ENCODE results near the gene ITGA11.

Gene ITGA11

GRCh38 chr15:68349151-68349550, 82.8 kb downstream of the ITGA11 start:
- DNase-seq, result peak; percentile 81

- DNase-seq, result no peak
Measured at GRCh38 chr15:68348606-68349005, 83.4 kb downstream of the ITGA11 start.

GRCh38 chr15:68348081-68348480, 83.9 kb downstream of the ITGA11 start:
- no peak for DNase-seq

GRCh38 chr15:68347392-68347791, 84.6 kb downstream of the ITGA11 start:
- DNase-seq, result peak; percentile 80

- peak; percentile 44 for DNase-seq
Measured at GRCh38 chr15:68346979-68347378, 85.0 kb downstream of the ITGA11 start.

- no peak for DNase-seq
Measured at GRCh38 chr15:68345481-68345880, 86.5 kb downstream of the ITGA11 start.

GRCh38 chr15:68344600-68344999, 87.4 kb downstream of the ITGA11 start:
- DNase-seq, result no peak

- DNase-seq, result no peak
Measured at GRCh38 chr15:68343579-68344225, 88.3 kb downstream of the ITGA11 start.

GRCh38 chr15:68341760-68342725, 89.9 kb downstream of the ITGA11 start:
- DNase-seq, result no peak

GRCh38 chr15:68340726-68341671, 91.0 kb downstream of the ITGA11 start:
- no peak for DNase-seq

- DNase-seq, result no peak
Measured at GRCh38 chr15:68339481-68339880, 92.5 kb downstream of the ITGA11 start.

GRCh38 chr15:68337826-68338225, 94.1 kb downstream of the ITGA11 start:
- no peak for DNase-seq

- DNase-seq, result no peak
Measured at GRCh38 chr15:68336516-68336915, 95.4 kb downstream of the ITGA11 start.

GRCh38 chr15:68335655-68336054, 96.3 kb downstream of the ITGA11 start:
- DNase-seq, result no peak

- no peak for DNase-seq
Measured at GRCh38 chr15:68335251-68335650, 96.7 kb downstream of the ITGA11 start.

- DNase-seq, result peak; percentile 90
Measured at GRCh38 chr15:68334661-68335124, 97.3 kb downstream of the ITGA11 start.

- DNase-seq, result peak; percentile 82
Measured at GRCh38 chr15:68333775-68334470, 98.0 kb downstream of the ITGA11 start.

GRCh38 chr15:68332266-68332665, 99.7 kb downstream of the ITGA11 start:
- no peak for DNase-seq

GRCh38 chr15:68330901-68331300, 101.1 kb downstream of the ITGA11 start:
- DNase-seq, result no peak

GRCh38 chr15:68330416-68330815, 101.5 kb downstream of the ITGA11 start:
- no peak for DNase-seq

- no peak for DNase-seq
Measured at GRCh38 chr15:68328964-68329363, 103.0 kb downstream of the ITGA11 start.

GRCh38 chr15:68328443-68328842, 103.5 kb downstream of the ITGA11 start:
- peak; percentile 35 for DNase-seq

Data from fibroblast of skin of right biceps (primary cell).